8988T (cell line): ENCODE measurements around the gene TNFRSF19.

Experiments used
- DNase-seq: peaks from one replicate; pipeline ENCODE4 v3.0.0; 2011

TNFRSF19 gene

DNA sequence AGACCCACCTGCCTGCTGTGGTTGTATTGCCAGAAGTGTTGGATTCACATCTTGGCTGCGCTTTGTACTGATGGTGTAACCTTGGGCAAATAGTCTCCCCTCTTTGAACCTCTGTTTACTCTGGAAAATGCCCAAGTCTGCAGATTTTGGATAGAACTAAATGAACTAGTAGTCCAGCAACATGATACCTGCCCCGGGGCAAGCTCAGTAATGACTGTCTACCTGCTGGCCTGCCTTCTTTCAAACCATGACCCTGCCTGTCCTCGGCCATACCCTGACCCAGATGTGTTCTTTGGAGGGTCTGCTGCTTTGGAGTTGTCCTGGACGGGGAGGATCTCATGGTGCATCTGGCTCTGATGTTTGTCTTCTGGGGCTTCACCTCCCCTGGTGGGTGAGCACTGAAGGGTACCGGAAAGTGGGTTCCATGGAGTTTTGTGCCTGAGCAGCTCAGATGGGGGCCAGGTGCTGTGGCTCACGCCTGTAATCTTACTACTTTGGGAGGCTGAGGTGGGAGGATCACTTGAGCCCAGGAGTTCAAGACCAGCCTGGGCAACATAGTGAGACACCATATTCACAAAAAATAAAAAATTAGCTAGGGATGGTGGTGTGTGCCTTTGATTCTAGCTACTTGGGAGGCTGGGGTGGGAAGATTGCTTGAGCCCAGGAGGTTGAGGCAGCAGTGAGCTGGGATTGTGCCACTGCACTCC is 59.5 kb downstream of the TNFRSF19 start:
- no peak for DNase-seq

DNA sequence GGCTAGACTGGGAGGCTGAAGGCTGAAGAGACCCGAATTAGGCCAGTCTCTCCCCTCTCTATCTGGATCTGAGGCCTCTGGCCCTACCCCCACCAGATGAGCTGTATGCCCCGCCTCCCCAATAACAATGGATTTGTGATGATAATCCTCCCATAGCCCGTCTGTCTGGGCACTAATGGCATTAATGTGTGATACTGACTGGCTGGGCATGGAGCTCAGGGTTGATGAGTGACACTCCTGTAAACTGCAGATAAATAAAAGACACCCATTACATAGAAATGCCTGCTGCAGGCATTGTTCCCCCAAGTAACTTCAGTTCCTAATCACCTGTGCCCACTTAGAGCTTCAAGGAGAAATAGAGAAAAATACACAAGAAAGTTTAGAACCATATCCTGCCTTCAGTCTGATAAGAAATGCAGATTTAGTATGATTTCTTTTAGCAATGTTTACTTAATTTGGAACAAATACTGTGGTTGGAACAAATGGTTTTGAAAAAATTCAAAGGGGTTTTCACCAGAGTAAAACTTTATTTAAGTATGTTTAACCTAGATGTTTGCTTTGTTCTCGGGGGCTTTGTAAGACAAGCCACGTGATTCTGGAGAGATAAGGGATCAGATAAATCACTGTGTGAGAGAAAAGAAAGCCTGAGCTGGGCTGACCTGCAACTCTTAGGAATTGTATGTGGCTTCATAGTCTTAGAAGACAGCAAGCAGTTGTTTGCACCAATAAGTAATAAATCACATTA is 60.3 kb downstream of the TNFRSF19 start:
- DNase-seq: no peak

DNA sequence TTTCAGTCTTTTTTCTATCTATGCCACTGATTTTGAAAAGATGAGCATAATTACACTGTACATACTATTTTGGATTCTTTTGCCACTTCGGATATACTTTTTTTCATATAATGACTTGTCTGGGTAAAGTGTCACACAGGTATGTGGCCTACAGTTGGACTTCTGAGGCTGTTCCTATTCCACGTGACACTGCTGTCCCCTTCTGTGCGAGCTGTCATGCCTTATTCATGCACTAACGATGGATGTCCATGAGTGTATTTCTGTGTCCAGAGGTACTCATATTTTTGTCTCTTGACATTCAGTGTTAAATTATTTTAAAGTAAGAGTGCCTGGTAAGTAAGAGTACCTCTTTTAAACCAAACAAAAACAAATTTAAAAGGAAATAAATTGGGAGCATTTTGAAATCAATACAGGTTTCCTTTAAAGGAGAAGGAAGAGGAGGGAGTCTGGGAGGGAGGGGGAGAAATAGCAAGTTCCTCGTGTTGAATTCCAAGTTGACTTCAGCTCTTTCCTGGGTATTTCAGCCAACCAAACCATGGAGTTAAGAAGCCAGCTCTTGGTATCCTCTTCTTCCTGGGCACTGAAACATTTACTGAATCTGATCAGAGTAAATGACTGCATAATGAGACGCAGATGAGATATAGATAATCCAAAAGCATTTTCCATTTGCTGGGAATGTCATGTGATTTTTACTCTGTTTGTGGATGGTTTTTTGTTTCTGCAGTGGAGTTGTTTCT is 61.3 kb downstream of the TNFRSF19 start:
- no peak for DNase-seq

DNA sequence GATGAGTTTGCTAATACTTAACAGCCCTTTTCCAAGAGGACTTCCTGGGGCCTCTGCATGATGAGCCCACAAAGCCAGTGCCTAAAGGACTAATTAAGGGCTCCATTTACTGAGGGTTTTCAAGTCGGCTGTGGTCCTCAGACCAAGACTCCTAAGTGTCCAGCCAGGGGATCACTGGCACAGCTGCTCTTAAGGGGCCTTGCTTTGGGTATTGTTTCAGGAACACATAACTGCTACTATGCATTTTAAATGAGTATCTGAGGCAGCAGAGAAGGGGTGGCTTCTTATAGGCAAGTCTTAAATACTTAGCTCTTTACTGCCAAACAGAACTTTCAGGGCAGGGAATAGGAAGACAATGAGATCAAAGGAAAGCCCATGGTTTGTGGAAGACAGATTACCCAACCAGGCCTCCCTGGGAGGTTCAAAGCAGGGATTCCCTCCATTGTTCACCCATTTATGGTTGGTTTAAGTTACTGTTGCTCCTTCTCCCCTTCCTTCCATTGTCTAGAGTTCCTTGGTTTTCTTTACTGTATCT is 61.9 kb downstream of the TNFRSF19 start:
- no peak for DNase-seq

DNA sequence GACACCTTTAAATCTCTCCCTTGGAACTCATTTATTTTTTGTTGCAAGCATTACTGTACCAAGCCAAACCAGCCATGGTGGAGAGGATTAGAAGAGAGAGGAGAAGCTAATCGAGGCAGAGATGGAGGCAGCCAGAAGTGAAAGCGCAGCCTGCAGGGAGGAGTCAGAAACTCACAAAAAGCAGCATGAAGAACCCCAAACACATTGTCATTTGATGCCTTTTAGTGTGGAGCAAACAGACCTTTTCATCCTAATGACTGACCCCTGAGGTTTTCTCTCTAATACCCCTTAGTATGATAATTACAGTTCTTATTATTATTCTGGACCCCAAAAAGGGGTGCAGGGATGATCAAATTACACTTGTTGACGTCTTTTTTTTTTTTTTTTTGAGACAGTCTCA is 62.5 kb downstream of the TNFRSF19 start:
- no peak for DNase-seq

DNA sequence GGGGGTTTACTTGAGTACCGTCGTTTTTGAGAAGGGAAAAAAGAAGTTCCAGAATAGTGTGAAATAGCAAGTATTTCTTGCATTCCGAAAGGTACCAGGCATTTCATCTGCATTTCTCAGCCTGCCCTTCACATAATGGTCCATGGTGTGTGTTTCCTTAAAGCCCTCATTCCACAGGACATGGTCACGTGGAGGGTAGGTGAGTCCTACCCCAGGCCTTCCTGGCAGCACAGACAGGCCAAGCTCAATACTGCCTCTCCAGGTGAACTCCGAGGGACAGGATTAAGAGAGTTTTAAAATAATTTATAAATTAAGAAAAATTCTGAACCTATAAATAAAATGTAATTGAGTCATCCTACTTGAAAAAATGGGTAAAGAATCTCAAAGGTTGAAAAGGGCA is 64.7 kb downstream of the TNFRSF19 start:
- no peak for DNase-seq

DNA sequence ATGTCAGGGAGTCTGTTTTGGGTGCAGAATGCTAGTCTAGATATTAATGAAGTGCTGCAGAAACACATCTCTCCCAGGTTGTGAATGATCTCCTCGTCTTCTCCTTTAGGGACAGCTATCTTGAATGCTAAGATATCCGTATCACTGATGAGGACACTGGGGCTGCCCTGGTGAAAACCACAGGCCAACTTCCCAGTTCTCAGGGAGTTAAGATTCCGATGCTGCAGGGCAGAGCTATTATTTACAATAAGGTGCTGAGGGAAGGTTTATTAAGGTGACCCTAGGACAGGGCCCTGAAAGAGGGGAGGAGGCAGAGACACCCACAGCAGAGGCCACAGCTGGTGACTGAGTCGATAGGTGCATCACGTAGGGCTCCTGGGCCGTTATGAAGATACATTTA is 66.1 kb downstream of the TNFRSF19 start:
- no peak for DNase-seq

DNA sequence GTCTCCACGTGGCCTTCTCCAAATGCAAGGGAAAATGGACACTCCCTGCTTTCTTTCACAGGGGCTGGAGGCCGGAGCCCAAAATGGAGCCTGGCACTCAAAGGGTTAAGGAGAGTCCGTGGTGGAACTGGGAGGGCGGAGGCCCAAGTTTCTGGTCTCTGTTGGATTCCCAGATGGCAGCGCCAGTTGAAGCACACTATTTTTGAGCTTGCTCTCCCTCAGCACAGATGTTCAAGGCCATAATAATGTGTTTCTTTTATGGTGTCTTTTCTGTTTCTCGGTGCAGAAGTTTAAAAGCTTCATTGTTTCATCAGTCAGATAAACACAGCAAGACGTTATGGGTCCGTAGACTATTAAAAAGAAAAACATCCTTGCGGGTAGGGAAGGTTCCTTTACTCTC is 67.6 kb downstream of the TNFRSF19 start:
- no peak for DNase-seq

DNA sequence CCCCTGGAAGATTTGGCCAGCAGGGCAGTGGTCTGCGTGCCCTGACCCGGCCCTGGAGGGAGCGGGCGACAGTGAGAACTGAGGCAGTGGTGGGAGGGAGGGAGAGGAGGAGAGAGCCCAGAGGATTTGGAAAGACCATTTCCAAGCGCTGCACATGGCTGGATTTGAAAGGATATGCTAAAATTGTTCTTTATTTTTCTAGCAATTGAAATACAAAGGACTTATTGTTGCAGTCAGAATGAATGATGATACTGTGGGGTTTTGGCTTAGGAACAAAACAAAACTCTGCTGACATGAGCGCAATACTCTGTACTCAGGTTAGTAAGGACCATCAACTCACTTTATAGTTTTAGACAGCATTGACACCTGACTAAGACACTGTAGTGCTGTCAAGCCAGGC is 69.5 kb downstream of the TNFRSF19 start:
- no peak for DNase-seq

DNA sequence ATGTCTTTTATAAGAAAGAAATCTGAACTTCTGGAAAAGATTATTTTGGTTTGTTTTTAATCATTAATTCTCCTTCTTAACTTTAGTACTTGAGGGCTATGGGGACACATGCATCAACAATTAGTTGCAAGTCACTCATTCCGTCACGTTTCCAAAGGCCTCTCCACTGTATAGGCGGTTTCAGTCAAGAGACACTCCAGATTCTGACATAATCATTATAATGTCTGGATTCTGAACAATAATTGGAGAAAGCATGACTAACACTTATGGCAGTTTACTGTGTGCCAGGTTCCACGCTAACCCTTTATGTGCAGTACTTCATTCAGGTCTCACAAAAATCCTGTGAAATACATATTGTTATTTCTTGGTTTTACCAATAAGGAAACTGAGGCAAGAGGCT is 71.9 kb downstream of the TNFRSF19 start:
- no peak for DNase-seq

DNA sequence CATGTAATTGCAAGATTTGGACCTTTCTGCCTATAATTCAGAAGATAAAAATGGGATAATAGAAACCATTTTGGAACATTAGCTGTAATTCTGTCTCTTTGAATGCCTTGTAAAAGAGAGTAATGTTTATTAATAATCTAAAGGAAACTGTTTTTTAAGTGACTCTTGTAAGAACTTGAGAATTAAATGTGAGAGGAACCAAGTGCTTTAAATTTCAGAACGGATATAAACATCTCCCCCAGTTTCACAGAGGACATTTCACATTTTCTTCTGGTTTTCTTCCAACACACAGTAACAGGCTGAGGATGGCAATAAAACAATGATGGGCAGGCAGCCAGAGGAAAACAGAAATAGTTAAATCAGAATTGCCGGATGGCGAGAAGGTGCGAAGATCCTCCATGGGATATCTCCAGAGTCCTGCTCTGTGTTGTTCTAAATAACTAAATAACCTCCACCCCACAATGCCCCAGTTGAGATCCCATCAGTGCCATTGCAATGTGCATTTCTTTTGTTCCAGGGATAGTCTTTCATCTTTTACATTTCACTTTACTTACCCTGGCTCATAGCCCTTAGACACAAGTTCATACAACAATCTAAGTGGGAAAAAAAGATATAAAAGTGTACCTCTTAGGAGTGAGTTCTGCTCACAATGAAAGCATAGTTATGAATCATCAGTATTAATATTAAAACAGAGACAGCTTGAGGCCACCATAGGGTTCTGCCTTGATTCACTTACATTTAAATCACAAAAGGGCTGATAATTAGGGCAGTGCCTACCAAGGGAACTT is 73.3 kb downstream of the TNFRSF19 start:
- DNase-seq: no peak

DNA sequence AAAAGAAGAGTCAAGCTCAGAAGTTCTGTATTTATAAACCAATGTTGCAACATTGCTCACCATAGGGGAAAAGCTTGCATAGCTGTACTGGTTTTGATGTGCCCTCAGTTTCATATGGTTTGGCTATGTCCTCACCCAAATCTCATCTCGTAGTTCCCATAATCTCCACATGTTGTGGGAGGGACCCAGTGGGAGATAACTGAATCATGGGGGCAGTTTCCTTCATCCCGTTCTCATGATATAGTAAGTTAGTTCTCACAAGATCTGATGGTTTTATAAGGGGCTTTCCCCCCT is 73.9 kb downstream of the TNFRSF19 start:
- DNase-seq: no peak

DNA sequence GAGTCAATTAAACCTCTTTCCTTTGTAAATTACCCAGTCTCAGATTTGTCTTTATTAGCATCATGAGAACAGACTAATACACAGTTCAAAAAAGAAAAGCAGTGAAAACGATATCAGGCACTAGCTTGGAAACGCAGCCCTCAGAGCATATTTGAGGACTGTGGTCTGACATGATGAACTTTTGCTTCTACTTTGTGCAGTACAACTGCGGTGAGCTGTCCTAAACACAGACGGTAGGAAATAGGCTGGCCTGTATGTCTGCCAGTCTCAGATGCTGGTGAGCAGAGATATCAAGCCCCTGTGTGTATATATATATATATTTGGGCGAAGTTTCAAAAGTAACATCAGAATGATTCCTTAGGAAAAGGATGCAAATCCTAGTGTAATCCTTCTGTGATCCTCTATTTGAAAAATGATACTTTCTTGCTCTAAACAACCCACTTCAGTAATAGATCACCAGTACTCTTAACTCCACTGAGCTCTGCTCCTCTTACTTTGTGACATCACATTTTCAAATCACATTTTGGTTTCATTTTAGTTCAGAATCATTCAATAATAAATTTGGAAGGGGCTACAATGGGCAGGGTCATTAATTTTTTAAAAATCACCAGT is 74.4 kb downstream of the TNFRSF19 start:
- DNase-seq: no peak

DNA sequence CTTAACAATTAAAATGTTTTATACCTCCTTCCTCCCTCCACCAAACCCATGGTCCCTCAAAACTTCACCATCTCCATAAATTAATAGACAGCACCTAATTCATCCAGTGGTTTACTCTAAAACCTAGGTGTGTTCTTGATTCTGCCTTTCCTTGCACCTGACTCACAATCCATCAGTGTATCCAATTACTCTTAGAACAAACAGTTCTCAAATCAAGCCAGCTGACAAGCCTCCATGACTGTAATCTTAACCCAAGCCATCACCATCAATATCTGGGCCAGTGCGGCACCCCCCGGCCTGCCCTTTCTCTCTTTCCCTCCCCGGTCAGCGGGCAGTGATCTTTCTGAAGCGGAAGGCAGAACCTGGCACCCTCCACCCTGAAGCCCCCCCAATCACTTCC is 75.6 kb downstream of the TNFRSF19 start:
- no peak for DNase-seq

DNA sequence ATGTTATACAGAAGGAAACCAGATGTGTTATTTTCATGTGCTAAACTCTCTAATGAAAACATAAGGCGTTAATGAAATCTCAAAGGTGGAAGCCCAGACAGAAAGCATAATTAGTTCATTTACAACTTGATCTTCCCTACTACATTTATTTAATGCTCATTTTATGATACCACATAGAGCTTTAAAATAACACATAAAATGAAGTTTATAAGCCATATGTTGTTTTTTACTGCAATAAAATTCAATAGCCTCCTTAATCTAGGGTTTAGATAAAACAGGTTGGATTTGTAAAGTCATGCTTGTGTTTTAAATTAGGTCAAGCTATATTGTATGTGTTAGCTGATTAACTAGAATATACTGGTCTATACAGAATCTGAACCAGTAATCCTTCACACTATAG is 81.2 kb downstream of the TNFRSF19 start:
- no peak for DNase-seq

DNA sequence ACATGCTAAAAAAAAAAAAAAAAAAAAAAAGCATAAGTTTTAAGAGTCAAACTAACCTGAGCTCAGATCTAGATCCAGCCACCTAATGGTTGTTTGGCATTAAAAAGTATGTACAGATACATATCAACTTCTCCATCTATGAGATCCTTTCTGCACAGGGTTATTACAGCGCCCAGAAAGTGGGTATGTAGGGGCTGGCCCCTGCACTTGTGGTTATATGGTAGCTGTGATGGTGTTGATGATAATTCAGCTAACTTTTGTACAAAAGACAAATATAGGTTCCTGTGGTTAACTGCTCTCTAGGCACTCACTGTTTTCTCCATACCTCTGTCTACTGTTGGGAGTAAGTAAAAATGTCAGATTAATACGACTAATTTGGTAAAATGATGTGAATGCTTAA is 81.7 kb downstream of the TNFRSF19 start:
- no peak for DNase-seq

DNA sequence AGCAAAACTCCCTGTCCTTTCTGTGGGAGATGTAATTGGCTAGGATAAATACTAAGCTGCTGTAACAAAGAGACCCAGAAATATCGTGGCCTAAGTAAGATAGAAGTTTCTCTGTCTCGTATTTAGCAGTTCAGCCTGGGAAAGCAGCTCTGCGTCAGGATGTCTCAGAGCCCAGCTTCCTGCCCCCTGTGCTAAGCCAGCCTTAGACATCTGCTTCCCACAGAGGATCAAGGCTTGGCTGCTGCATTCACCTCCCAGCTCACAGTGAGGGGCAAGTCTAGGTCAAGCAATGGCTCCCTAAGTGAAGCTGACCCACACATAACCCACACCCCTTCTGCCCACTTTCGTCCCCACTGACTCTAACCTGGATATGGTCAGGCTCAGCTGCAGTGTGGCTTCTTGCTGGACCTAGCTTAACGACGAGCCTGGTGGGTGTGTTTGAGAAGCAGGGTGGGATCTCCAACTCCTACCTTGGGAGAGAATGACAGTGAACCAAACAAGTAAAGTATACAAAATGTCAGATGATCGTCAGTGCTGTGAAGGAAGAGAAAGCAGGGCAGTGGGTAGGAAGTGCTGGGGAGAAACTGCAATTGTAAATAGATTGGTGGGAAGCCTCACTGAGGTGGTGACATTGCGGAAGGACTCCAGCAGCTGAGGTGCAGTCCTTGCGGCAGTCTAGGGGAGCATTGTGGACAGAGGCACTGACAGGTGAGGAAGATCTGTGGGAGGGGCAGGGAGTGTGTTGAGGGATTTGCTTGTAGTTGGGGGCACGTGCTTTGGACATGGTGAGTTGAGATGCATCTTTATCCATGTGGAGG is 82.9 kb downstream of the TNFRSF19 start:
- no peak for DNase-seq

DNA sequence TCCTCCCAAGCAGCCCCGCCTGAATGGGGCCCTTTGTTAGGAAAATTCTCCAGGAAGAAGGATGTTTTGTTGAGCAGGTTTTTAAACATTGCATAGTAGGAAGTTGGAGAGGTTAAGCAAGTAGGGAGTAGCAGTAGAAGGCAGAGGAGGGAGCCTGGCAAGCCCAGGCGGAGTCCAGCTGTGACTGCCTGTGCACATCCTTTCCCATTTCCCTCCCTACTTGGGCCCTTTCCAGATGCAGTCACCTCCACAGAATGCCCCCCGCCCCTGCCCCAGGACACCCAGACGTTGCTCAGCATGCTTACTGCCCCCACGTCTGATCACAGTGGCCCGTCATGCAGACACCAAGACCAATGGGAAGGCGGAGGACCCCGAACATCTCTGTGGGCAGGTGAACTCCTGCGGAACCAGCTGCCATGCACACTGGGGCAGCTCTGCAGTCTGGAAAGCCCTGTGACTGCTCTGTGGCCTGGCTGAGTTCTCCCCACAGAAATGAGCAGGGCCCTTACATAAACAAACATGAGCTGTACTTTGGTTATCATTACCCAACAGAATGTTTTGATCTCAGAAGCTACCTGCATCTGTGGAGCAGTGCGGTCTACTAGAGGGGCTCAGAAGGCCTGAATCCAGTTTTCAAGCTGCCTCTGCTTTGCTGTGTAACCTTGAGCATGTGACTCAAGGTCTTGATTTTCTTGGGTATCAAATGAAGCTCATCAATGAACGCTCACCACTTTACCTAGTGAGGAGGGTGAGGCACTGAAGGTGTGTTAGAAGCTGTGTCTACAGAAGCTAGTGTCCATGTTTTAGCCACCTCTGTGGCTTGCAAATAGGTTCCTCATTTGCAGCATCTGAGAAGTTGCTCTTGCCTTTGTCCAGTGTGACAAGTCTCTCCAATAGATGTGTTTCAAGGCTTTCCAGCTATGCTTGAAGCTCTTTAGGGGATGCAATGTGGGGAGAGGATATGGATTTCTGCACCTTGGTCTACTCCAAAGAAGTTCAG is 84.2 kb downstream of the TNFRSF19 start:
- no peak for DNase-seq

DNA sequence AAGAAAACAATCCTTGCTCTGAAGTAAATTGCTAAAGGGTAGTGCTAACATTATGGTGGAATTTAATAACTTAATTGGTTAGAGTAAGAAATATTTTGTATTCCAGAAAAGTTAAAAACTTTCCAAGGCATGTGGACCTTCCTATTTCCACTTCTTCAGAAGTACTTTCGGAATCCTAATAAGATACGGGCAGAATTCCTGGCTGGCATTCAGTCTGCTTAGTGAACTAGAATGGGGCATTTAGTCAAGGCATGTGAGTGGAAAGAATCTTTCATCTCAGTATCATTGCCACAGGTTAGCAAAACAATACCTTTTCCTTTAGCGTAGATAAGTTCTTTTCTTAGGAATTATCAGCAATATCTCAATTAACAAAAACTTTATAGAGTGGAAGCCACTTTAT is 85.1 kb downstream of the TNFRSF19 start:
- DNase-seq: no peak

DNA sequence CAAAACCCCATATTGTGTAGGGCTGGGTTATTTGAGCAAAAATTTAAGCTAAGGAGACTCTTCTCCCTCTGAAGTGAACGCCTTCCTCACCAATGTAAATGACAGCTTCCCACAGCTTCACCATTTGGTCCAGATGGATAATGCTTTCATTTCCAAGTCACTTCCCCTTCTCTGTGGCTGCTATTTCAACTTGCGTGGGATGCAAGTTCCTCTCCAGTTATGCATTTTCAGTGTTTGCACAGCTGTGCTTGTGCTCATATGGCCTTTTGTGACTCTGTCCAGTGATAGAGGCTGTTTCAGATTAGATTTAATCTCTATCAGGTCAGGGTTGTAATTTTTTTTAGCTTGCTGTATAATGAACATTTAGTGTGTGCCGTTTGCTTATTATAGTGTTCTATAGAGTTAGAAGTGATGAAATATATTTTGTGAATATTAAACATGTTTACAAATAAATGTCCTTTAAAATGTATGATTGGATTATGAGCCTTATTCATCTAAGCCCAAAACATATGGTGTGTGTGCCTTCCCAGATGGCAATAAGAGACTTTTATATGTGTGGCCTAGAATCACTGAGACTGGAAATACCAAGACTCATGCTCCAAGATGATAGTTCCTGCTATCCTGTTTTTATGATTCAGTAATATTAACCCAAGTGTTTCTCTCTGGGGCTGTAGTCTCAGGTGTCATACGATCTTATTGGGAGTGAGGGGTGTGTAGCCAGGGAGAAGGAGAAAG is 86.6 kb downstream of the TNFRSF19 start:
- DNase-seq: no peak
